Urothelium cell line (cell line): Measurements from ENCODE around the gene UBC.
A peak's percentile ranks its signal among the peaks of the same experiment; 100 is the strongest.
"Not testable (repeated sequence)": the region's sequence is repeated elsewhere in the genome, so short reads cannot be mapped to it uniquely, and the experiment has no call there.

Source experiments
- DNase-seq: peaks from one replicate; pipeline ENCODE4 v3.0.0; 2011; ENCODE audit warnings: low spot score, mixed read lengths
- FAIRE-seq: peaks from 2 replicates; lab custom pipeline; 2011; peaks lifted over from hg19 to GRCh38; lab: Jason Lieb, UNC

UBC gene

DNA sequence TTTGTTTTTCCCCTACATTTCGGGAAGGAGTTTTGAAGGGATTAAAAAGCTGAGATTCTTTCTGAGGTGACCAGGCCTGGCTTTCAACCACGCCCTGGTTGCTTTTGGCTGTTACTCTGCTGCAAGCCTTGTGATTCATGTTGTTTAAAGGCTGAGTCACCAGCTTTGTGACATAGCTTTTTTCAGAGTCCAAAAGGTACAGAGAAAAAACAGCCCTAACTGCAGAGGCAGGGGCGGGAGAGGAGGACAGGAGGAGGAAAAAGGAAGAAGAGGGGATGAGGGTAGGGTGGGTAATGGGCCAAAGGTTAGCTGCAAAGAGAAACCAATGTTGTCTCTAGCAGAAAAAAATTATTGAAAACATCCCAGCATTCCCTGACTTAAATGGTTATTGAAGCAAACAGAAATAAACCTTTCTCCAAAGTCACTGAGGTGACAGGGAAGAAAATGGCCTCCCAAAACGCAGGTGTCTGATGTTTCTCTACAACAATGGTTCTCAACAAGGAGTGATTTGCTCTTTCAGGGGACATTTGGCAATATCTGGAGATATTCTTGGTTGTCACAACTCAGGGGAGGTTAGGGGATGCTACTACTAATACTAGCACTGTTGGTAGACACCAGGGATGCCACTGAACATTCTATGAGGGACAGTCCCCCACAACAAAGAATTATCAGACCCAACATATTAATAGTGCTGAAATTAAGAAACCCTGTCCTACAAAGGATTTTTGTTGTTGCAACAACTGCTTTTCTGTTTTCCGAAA, 2.1 kb upstream of the UBC start:
- FAIRE-seq = no peak

DNA sequence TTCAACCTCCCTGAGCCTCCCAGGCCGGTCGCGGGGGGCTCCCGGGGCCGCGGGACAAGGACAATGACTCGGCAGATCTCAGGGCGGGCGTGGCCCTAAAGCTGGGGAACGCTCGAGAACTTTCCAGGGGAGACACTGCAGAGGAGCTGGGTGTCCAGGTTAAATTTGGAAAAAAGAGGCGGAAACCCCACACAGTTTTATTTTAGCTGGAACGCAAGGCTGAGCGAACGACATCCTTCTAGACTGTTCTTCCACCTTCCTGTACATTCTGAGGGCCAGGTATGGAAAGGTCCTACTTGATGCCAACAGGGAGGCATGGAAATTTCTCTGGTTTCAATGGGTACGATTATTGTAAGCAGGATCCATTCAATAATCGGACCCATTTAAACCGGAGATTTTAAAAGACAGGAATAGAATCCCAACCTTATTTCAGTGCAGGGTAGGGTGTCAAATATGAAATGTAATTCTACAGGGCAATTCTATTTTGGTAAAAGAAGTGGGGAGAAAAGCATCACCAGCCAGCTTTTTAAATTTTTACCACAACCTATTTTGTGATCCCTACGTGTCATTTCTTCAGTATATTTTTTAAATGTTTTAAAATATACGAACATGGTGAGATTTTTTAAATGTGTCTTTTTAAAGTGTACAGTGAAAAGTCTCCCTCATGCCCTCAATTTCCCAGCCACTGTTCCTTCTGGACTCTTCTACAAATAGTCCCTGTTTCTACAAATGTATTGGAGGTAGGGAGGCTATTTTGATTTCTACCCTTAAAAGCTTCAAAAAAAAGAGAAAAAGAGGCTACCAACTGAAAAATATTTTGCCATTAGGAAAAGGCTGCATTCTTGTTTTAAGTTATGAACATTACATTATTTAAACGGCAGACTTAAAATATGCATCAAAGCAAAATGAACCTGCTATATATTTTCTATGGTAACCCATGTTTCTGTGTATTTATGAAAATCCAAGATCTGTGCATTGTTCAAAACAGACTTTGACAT, 1.1 kb upstream of the UBC start:
- FAIRE-seq (no peak), DNase-seq (no peak)

More for the DNA sequence above, 2.1 kb upstream of the UBC start:
- DNase-seq = no peak

DNA sequence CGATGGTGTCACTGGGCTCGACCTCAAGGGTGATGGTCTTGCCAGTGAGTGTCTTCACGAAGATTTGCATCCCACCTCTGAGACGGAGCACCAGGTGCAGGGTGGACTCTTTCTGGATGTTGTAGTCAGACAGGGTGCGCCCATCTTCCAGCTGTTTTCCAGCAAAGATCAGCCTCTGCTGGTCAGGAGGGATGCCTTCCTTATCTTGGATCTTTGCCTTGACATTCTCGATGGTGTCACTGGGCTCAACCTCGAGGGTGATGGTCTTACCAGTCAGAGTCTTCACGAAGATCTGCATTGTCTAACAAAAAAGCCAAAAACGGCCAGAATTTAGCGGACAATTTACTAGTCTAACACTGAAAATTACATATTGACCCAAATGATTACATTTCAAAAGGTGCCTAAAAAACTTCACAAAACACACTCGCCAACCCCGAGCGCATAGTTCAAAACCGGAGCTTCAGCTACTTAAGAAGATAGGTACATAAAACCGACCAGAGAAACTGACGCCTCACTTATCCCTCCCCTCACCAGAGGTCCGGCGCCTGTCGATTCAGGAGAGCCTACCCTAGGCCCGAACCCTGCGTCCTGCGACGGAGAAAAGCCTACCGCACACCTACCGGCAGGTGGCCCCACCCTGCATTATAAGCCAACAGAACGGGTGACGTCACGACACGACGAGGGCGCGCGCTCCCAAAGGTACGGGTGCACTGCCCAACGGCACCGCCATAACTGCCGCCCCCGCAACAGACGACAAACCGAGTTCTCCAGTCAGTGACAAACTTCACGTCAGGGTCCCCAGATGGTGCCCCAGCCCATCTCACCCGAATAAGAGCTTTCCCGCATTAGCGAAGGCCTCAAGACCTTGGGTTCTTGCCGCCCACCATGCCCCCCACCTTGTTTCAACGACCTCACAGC, 717 bp downstream of the UBC start:
- peak; percentile 73 for DNase-seq

DNA sequence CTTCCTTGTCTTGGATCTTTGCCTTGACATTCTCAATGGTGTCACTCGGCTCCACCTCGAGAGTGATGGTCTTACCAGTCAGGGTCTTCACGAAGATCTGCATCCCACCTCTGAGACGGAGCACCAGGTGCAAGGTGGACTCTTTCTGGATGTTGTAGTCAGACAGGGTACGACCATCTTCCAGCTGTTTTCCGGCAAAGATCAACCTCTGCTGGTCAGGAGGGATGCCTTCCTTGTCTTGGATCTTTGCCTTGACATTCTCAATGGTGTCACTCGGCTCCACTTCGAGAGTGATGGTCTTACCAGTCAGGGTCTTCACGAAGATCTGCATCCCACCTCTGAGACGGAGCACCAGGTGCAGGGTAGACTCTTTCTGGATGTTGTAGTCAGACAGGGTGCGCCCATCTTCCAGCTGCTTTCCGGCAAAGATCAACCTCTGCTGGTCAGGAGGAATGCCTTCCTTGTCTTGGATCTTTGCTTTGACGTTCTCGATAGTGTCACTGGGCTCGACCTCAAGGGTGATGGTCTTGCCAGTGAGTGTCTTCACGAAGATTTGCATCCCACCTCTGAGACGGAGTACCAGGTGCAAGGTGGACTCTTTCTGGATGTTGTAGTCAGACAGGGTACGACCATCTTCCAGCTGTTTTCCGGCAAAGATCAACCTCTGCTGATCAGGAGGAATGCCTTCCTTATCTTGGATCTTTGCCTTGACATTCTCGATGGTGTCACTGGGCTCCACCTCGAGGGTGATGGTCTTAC, 1.7 kb downstream of the UBC start:
- FAIRE-seq, DNase-seq: not testable (repeated sequence)

More for the DNA sequence above, 717 bp downstream of the UBC start:
- FAIRE-seq = no peak

DNA sequence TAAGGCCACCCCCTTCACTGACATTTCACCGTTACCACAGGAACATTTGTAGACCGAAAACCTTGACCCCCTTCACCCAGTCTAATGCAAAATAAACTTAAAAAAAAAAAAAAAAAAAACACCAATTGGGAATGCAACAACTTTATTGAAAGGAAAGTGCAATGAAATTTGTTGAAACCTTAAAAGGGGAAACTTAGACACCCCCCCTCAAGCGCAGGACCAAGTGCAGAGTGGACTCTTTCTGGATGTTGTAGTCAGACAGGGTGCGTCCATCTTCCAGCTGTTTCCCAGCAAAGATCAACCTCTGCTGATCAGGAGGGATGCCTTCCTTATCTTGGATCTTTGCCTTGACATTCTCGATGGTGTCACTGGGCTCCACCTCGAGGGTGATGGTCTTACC, 2.9 kb downstream of the UBC start:
- FAIRE-seq, DNase-seq: not testable (repeated sequence)

DNA sequence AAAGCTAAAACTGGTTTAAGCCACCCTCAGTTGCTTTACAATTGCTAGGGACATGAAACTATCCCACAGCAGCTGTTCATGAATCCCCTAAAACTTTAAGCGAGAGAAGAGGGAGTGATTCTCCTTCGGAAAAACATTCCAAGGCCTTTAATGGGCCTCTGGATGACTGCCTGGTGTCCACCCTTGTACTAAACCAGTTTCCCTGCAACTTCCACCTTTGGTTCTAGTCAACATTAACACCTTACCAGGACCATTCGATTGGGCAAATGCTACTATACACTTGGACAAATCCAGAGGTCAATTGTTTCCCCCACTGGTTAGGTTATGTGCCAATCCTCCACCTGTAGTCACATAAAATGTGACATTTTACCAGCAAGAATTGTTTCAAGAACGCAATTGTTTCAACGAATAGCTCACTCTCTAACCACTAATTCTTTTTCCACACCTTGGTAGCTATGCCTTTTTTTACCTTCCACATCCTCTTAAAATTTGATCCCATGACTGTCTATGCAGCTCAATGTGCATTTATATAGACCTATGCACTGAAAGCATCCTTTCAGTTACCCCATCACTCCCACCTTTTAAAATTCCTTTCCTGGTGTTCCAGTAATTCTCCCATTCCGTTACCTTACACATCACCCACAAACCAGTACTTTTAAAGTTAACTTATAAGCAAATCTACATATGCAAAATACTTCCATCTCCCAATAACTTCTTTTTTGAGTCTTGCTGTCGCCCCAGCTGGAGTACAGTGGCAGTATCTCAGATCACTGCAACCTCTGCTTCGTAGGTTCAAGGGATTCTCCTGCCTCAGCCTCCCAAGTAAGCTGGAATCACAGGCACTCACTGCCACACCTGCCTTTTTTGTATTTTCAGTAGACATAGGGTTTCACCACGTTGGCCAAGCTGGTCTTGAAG, 3.6 kb downstream of the UBC start:
- DNase-seq (no peak), FAIRE-seq (no peak)

DNA sequence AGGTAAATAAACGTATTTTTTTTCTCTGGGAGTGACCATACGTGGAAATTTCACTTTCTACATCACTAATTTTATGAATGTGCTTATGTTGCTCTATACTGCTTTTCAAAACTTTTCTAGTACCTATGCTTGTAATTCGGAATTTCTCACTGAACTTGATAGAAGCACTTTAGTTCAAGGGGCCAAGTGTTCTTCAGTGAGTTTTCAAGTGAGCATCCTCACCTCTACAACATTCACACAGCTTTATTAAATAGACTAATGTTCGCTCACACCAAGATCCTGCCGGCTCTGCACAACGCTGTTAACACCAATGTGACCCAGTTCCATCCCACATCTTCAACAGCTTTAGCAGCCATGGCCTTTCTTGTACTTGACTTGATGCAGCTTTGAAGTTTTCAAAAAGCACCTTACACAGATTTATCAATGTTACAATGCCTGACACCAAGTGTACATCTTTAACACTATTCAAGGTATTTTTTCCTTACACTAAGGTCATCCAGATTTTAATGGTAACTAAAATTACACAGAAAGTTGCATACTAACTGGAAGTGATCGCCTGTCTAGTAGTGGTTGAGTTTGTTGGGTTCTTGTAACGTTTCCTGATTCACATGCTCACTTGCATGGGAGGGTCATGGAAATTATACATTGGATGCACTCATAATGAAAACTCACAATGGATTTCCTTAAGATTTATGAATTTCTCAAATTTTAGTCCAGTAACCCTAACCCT, 4.5 kb downstream of the UBC start:
- DNase-seq (no peak), FAIRE-seq (no peak)

DNA sequence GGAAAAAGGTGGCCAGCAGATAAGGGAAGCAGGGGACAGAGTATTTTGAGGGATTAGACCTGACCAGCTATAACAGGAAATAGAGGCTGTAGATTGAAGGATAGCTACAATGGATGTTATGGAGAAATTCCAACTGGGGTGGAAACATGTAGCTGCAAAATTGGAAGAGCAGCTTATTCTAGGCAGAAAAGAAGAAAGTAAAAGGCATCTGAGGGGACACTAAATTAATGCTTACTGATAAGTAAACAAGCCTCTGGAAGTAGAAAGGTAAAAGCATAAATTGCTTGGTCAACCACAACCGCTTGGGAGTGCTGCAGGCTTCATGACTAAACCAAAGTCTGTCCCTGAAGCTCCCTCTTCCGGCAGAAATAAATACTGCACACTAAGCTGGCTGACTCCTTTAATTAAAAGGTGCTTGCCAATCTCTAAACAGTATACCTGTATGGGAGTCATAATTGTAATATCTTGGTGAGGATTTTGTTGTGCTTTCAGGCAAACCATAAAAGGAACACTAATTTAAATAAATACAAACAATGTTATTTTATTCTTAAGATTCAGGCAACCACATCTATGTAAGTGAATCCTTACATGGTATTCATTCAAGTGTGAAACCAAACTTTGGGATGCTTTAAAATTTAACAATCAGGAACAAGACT, 7.7 kb downstream of the UBC start:
- FAIRE-seq (no peak), DNase-seq (peak; percentile 80)

DNA sequence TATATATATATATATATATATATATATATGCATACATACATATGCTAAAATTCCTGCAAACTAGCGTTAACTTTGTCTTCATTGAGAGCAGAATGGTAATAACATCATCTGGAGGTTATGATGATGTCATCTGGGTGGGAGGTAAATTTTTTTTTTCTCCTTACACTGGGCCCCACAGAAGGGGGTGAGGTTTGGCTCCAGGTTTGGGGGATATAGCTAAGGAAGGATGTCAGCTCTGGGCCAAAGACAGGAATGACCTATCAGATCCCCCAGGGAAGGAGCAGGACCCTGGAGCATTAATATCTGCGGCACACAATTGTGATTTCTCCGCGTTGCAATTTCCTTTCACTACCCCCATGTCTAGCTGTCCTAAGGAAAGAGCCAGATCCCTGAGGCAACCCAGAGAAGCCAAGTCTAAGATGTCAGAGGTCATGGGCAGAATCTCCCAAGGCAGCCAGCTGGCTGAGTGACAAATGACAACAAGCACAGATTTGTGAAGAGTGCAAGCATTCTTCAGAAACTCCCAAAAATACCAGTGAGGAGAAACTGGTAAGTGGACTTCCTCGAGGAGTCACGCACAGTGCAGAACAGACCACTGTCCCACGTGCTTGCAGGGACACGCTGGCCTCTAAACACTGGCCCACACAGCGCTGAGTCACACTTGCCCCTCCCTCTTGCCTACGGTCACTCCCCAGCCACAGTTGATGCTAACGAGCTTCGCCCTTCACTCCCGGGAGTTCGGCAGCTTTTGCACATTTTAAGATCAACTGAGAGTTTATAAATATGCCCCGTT, 9.9 kb downstream of the UBC start:
- FAIRE-seq (no peak), DNase-seq (peak; percentile 79)

DNA sequence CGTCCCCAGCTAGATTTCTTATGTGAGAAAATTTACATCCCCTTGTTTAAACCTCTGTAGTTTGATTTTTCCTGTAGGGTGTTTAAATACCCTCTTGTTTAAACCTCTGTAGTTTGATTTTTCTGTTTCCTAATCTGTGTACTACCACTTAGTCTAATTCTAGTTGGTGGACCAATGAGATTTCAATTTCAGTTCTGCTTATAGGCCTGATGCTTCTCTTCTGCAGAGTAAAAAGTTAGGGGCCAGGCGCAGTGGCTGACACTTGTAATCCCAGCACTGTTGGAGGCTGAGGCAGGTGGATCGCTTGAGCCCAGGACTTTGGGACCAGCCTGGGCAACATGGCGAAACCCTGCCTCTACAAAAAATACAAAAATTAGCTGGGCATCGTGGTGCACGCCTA, 11.5 kb downstream of the UBC start:
- no peak for FAIRE-seq
- DNase-seq = no peak

DNA sequence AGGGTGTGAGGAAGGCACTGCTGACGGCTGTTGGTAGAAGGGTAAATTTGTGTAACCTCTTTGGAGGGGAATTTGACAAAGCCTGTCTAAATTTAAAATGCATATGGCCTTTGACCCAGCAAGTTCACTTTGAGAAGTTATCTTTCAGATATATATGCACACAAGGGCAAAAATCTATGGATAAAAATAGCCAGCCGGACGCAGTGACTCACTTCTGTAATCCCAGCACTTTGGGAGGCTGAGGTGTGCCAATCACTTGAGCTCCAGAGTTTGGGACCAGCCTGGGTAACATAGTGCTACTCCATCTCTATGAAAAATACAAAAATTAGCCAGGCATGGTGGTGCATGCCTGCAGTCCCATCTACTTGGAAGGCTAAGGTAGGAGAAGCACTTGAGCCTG, 13.4 kb downstream of the UBC start:
- no peak for DNase-seq
- FAIRE-seq = no peak

DNA sequence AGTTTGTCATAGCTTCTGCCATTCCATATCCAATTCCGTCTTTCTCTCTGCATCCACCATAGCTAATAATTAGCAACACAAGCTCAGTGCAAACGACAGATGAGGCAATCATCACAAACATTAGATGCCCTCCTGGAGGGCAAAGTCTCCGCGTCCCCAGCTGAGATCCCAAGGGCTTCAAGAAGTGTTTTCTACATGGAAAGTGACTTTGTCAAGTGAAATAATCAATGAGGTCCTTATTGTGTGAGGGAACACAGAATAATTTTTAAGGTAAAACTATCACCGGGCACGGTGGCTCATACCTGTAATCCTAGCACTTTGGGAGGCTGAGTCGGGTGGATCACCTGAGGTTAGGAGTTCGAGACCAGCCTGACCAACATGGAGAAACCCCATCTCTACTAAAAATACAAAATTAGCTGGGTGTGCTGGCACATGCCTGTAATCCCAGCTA, 14.1 kb downstream of the UBC start:
- not testable (repeated sequence) for DNase-seq, FAIRE-seq

DNA sequence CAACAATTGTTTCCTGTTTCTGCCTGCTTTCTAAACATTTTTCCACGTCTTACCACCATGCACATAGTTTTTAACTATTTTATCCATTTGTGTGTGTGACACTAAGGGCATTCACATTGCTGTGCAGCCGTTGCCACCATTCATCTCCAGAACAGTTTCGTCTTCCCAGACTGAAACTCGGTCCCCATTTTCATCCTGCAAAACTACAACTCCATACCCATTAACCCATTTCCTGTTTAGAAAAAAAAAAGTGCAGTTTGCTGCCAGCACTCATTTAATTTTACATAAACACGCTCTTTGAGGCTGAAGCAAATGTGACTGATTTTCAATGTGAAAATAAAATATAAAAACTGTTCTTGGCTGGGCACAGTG, 15.5 kb downstream of the UBC start:
- FAIRE-seq = no peak

DNA sequence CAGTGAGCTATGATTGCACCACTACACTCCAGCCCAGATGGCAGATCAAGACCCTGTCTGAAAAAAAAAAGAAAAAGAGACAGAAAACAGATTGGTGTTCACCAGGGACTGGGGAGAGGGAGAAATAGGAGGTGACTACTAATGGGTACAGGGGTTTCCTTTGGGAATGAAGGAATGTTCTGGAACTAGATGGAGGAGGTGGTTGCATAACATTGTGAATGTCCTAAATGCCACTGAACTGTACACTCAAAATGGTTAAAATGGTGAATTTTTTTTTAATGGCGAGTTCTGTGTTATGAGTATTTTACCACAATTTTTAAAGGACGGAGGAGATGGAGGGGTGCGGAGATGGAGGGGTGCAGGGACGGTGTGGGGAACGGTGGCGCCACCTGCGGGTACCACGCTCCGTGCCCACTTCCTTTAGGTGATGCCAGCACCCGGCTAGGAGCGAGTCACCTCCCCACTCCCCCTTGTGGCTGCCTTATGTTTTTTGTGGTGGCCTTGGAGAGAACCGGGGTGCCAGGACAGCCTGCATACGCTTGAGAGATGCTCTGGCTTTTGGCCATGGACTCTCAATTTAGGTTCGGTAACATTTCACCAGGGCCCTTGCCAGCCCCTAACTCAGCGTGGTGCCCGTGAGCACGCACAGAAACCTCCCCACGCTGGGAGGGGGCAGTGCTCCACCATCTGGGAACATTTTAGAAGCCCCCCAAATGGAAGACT, 16.1 kb downstream of the UBC start:
- DNase-seq = peak; percentile 61
- no peak for FAIRE-seq

More for the DNA sequence above, 15.5 kb downstream of the UBC start:
- DNase-seq = no peak

DNA sequence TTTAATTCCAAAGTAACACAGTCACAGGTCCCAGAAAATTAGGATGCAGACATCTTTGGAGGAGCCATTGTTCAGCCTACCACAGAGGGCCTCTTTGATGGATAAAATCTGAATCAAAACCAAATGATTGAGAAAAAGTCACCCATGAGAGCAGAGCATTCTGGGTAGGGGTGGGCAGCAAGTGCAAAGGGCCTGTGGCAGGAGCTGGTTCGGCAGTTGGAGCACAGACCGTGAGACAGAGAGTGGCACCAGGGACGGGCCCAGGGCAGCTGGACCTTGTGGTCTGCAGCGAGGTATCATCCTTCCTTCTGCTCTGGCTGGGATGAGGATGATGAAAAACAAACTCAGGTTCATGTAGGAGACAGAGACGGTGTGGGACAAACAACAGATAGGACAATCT, 18.0 kb downstream of the UBC start:
- no peak for DNase-seq
- no peak for FAIRE-seq
